Measurements from ENCODE around the gene GTF2IRD1.

DNA sequence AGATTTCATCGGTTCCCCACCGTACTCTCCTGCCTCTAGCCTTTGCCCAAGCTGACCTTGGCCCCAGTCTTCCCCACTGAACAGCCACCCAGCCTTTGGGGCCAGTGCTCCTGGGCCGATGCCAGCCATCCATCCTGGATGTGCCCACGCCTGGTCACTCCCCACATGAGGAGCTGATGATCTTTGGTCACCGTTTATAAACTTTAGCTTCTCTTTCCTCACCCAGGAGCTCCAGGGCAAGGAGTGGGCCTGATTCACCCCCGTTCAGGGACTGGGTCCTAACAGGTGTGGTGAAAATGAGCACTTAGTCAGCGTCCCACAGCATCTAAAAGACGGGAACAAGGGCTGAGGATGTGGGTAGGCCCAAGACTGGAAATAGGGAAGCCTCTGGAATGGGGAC, 22.9 kb downstream of the GTF2IRD1 start:
- TF ChIP-seq, protein P1, sequence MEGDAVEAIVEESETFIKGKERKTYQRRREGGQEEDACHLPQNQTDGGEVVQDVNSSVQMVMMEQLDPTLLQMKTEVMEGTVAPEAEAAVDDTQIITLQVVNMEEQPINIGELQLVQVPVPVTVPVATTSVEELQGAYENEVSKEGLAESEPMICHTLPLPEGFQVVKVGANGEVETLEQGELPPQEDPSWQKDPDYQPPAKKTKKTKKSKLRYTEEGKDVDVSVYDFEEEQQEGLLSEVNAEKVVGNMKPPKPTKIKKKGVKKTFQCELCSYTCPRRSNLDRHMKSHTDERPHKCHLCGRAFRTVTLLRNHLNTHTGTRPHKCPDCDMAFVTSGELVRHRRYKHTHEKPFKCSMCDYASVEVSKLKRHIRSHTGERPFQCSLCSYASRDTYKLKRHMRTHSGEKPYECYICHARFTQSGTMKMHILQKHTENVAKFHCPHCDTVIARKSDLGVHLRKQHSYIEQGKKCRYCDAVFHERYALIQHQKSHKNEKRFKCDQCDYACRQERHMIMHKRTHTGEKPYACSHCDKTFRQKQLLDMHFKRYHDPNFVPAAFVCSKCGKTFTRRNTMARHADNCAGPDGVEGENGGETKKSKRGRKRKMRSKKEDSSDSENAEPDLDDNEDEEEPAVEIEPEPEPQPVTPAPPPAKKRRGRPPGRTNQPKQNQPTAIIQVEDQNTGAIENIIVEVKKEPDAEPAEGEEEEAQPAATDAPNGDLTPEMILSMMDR (IDR thresholded peaks at IDR 0.05), result no peak
- no peak for TF ChIP-seq POLR2A (IDR thresholded peaks at IDR 0.05)
